HFFc6 (cell line): ENCODE results near the gene NABP2. TPM values are rescaled to one million over a fixed set of nuclear protein-coding genes. Genes with fewer than 3 reads are reported as not detected.
A peak's percentile ranks its signal among the peaks of the same experiment; 100 is the strongest.

Experiments
- DNase-seq: peaks from one replicate; pipeline ENCODE4 v3.0.0-alpha.2; 2018
- H3K27ac Mint-ChIP-seq: 2 replicates; pipeline ENCODE4 v1.8.0; 2020; ENCODE audit warnings: mild to moderate bottlenecking, mixed read lengths
- H3K27me3 Mint-ChIP-seq: 2 replicates; pipeline ENCODE4 v1.8.0; 2021; ENCODE audit warnings: mild to moderate bottlenecking, moderate library complexity, mixed read lengths; ENCODE audit not compliant: insufficient read depth
- H3K36me3 Mint-ChIP-seq: 2 replicates; pipeline ENCODE4 v1.8.0; 2021; ENCODE audit warnings: low read depth, mixed read lengths
- H3K4me1 Mint-ChIP-seq: 2 replicates; pipeline ENCODE4 v1.8.0; 2020; ENCODE audit warnings: low read depth, mixed read lengths
- H3K4me3 Mint-ChIP-seq: 2 replicates; pipeline ENCODE4 v1.8.0; 2020; ENCODE audit warnings: mild to moderate bottlenecking, moderate library complexity, mixed read lengths
- H3K9me3 Mint-ChIP-seq: 2 replicates; pipeline ENCODE4 v1.8.0; 2020; ENCODE audit warnings: mild to moderate bottlenecking, mixed read lengths
- total RNA-seq, 6 experiments: library from RNA; stranded (reverse); fragmentation: NEBNext Ultra II Directional; extraction: Animal tissue kit (Norgen Biotek cat#: 25700); gene quantifications; 2 replicates in 1 of 6; 3 replicates in 5 of 6; pipeline ENCODE4 v1.2.3, GENCODE V29; 2021
- TF ChIP-seq, protein P1 (sequence below): fragments of 200-600 bp; sonication (generic); IDR thresholded peaks from 2 replicates; pipeline ENCODE4 v1.5.0; 2021; ENCODE audit warnings: antibody characterized with exemption, mild to moderate bottlenecking

The NABP2 gene
- total RNA-seq, 6 experiments from 2014 or later, result 46.8 to 53.6 (median 49.4) TPM

DNA sequence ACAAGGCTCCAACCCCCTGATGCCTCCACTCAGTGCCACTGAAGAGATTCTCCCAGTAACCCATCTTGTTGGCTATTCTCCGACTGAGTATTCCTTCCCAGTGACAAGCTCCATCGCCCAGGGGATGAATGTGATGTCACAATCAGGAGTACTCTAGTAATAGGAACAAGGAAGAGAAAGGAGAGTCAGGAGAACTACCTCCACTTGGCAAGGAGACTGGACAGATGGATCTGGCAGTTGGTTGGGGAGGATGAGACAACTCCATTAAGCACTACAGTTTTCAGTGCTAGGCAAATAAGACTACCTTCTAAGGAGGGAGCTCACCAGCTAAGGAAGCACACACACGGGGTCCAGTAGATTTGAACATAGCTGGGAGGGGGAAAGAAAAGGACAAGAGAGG is 7.7 kb upstream of the NABP2 start:
- no peak for DNase-seq
- Mint-ChIP-seq H3K4me3 (no peak overlapping the region), H3K9me3 (no peaks in the 10 kb centered on the region), H3K4me1 (peaks cover 19% of the 10 kb centered on the region), H3K27me3 (peaks cover 6% of the 10 kb centered on the region), H3K27ac (peak overlapping the region; percentile 29; the same call in 1 of the 2 replicates), H3K36me3 (peaks cover 20% of the 10 kb centered on the region)
- TF ChIP-seq, protein P1, sequence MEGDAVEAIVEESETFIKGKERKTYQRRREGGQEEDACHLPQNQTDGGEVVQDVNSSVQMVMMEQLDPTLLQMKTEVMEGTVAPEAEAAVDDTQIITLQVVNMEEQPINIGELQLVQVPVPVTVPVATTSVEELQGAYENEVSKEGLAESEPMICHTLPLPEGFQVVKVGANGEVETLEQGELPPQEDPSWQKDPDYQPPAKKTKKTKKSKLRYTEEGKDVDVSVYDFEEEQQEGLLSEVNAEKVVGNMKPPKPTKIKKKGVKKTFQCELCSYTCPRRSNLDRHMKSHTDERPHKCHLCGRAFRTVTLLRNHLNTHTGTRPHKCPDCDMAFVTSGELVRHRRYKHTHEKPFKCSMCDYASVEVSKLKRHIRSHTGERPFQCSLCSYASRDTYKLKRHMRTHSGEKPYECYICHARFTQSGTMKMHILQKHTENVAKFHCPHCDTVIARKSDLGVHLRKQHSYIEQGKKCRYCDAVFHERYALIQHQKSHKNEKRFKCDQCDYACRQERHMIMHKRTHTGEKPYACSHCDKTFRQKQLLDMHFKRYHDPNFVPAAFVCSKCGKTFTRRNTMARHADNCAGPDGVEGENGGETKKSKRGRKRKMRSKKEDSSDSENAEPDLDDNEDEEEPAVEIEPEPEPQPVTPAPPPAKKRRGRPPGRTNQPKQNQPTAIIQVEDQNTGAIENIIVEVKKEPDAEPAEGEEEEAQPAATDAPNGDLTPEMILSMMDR, result no peak

DNA sequence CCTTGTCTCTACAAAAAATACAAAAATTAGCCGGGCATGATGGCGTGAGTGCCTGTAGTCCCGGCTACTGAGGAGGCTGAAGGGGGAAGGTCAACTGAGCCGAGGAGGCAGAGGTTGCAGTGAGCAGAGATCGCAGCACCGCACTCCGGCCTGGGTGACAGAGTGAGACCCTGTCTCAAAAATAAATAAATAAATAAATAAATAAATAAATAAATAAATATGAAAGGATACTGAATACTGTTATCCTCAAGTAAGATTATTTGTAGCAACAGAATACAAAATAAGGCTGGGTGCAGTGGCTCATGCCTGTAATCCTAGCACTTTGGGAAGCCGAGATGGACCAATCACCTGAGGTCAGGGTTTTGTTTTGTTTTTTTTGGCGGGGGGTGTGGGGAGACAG is 4.3 kb upstream of the NABP2 start:
- TF ChIP-seq, protein P1, result no peak
- Mint-ChIP-seq H3K4me3 (peak overlapping the region; percentile 94), H3K36me3 (peaks cover 11% of the 10 kb centered on the region), H3K27ac (0 out of 2 replicates have a peak overlapping the region, but pooled peaks have one; percentile 13), H3K27me3 (peaks cover 9% of the 10 kb centered on the region), H3K9me3 (no peaks in the 10 kb centered on the region), H3K4me1 (peaks cover 33% of the 10 kb centered on the region)
- DNase-seq, result no peak

DNA sequence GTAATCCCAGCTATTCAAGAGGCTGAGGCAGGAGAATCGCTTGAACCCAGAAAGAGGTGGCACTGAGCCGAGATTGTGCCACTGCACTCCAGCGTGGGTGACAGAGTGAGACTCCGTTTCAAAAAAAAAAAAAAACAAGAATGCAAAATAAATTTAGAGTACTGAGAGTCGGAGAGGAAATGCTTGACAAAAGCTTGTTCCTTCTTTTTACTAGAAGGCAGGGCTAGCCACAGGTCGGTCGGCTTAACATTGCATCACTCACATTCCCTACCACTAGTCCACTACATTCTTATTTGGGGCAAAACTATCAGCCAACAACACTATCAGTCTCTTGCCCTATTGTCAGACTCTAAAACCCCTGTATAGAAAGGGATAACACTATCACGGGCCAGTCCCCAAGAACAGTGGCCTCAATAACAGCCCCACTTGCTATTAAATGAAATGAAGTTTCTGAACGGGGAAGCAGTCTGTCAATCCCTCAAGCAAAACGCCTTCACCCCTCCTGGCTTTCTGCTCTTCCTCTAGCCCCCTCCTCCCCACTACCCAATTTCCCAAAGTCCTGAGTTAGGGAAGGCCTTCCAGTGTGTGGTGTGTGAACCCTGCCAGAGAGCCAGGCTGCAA is 3.4 kb upstream of the NABP2 start:
- peaks cover 37% of the 10 kb centered on the region for H3K4me1 Mint-ChIP-seq
- peaks cover 9% of the 10 kb centered on the region for H3K27me3 Mint-ChIP-seq
- no peaks in the 10 kb centered on the region for H3K9me3 Mint-ChIP-seq
- DNase-seq, result peak; percentile 39
- H3K4me3 Mint-ChIP-seq, result peak overlapping the region; percentile 94
- H3K27ac Mint-ChIP-seq, result peak overlapping the region; percentile 96
- H3K36me3 Mint-ChIP-seq, result peaks cover 5% of the 10 kb centered on the region
- TF ChIP-seq, protein P1, result no peak

DNA sequence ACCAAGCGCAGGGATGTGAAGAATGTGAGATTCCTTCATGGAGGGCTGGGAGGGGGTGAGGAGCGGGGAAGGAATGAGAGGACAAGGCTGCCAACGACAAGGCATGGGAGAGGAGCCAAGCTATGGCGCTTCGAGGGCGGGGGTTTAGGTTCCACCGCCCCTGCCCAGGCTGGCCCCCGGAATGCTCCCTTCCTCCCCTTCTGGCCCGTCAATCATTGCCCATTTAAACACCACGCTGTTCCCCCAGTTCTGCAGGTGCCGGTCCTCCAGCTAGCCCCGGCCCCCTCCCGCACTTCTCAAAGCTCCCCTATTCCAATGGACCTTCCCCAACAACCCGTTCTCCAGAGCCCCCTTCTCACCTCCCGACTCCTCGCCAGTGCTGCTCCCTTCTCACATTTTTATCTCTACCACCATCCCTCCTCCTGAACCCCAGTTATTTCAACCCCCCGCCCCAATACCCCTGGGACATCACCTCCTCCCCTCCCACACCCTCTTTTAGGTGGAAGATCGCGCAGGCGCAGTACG is 2.8 kb upstream of the NABP2 start:
- H3K4me3 Mint-ChIP-seq, result peak overlapping the region; percentile 94
- H3K36me3 Mint-ChIP-seq, result peaks cover 5% of the 10 kb centered on the region
- no peaks in the 10 kb centered on the region for H3K9me3 Mint-ChIP-seq

DNA sequence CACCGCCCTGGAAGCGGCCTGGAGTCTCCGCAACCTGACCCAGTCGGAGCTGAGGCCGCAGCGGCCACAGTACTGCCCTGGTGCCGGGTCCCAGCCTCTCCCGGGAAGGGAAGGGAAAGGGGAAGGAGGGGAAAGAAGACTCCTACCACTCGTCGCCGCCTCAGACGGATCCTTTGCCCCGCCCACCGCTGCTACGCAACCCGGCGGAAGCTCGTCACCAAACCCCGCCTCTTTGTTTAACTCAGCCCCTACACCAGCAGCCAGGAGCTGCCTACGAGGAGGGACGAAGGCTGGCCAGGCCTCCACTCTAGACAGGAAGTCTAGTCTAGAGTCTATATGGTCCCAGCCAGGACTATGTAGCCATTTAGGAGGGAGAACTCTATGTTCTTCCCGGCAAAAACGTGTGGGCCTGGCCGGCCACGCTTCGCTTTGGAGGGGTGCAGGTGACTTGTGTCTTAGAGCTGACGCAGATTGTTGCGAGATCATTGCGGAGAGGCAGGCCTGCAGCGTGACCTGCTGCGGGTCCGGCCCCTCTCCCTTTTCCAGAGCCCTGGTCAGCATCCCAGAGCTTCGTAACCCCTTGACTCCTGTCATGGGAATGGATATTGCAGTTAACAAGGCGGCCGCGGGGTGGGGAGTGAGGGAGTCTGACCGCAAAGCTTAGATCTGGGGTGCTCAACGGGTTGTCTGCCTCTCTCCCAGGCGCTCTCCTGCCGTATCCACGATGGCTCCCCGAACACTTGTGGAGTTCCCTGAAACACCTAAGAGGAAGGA is 2.2 kb upstream of the NABP2 start, which contains the start of gene RNF41:
Gene RNF41, minus strand, starts transcription at position 166 of the 774 bp plus-strand sequence. CDS start 7,875 bp downstream, outside the sequence.
- TF ChIP-seq, protein P1, result peak; percentile 51
- Mint-ChIP-seq H3K27ac (peak within 1 kb of the TSS; percentile 96), H3K4me1 (peaks cover 32% of the 10 kb centered on the region), H3K27me3 (peaks cover 9% of the 10 kb centered on the region), H3K9me3 (no peaks in the 10 kb centered on the region), H3K4me3 (peak within 1 kb of the TSS; percentile 94), H3K36me3 (no peaks in the 10 kb centered on the region)
- DNase-seq, result peak; percentile 96

More for the DNA sequence above, 2.8 kb upstream of the NABP2 start:
- Mint-ChIP-seq H3K27me3 (peaks cover 9% of the 10 kb centered on the region), H3K4me1 (peaks cover 37% of the 10 kb centered on the region), H3K27ac (peak overlapping the region; percentile 96)
- TF ChIP-seq, protein P1, result no peak
- peak; percentile 66 for DNase-seq
